GM10266 (cell line): ENCODE measurements around the gene MT1F.

Experiments used
- DNase-seq: peaks from one replicate; pipeline ENCODE4 v3.0.0; 2012; ENCODE audit errors: extremely low spot score
- CTCF ChIP-seq: IDR thresholded peaks from 2 replicates; pipeline ENCODE4 v1.5.1; 2012; ENCODE audit warnings: mild to moderate bottlenecking, low read depth; ENCODE audit not compliant: control insufficient read depth, insufficient read depth; ENCODE audit errors: missing control alignments

The MT1F gene

GRCh38 chr16:56632848-56633365, 24.9 kb upstream of the MT1F start:
- no peak for DNase-seq
- TF ChIP-seq CTCF = no peak

GRCh38 chr16:56633535-56633934, 24.2 kb upstream of the MT1F start:
- no peak for TF ChIP-seq CTCF
- no peak for DNase-seq

- no peak for DNase-seq
- TF ChIP-seq CTCF = no peak
These were observed 22.9 kb upstream of the MT1F start for GRCh38 chr16:56634715-56635440.

GRCh38 chr16:56635441-56635967, 22.3 kb upstream of the MT1F start:
- no peak for TF ChIP-seq CTCF
- no peak for DNase-seq

- DNase-seq = no peak
- TF ChIP-seq CTCF = no peak
These were observed 20.9 kb upstream of the MT1F start for GRCh38 chr16:56636616-56637413.

- no peak for TF ChIP-seq CTCF
- no peak for DNase-seq
These were observed 19.7 kb upstream of the MT1F start, which contains the start of gene MT1A for GRCh38 chr16:56637814-56638750. TSS of gene MT1A (plus strand) at chr16:56638666. CDS start at chr16:56638739, 73 bp downstream.
